Measurements from ENCODE around the gene PC. TPM values are rescaled to one million over a fixed set of nuclear protein-coding genes. Genes with fewer than 3 reads are reported as not detected.
A peak's percentile ranks its signal among the peaks of the same experiment; 100 is the strongest.
"Not testable (repeated sequence)": the region's sequence is repeated elsewhere in the genome, so short reads cannot be mapped to it uniquely, and the experiment has no call there.

PC gene
- total and polyA plus RNA-seq, 2 experiments from 2014 or later = 18.3 to 21.7 TPM

GRCh38 chr11:67006029-67006884 is 48.1 kb upstream of the PC start (continued):
- TF ChIP-seq, protein P1, sequence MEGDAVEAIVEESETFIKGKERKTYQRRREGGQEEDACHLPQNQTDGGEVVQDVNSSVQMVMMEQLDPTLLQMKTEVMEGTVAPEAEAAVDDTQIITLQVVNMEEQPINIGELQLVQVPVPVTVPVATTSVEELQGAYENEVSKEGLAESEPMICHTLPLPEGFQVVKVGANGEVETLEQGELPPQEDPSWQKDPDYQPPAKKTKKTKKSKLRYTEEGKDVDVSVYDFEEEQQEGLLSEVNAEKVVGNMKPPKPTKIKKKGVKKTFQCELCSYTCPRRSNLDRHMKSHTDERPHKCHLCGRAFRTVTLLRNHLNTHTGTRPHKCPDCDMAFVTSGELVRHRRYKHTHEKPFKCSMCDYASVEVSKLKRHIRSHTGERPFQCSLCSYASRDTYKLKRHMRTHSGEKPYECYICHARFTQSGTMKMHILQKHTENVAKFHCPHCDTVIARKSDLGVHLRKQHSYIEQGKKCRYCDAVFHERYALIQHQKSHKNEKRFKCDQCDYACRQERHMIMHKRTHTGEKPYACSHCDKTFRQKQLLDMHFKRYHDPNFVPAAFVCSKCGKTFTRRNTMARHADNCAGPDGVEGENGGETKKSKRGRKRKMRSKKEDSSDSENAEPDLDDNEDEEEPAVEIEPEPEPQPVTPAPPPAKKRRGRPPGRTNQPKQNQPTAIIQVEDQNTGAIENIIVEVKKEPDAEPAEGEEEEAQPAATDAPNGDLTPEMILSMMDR (conservative IDR thresholded peaks at IDR 0.05; ENCODE audit: low read depth in 2 of 2) = no peak

DNA sequence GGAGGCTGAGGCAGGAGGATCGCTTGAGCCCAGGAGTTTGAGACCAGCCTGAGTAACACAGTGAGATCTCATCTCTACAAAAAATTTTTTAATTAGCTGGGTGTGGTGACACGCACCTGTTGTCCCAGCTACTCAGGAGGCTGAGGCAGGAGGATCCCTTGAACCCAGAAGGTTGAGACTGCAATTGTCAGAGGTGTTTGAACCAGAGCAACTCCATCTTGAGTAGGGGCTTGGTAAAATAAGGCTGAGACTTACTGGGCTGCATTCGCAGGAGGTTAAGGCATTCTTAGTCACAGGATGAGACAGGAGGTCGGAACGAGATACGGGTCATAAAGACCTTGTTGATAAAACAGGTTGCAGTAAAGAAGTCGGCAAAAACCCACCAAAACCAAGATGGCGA is 47.0 kb upstream of the PC start:
- H3K9me2 ChIP-seq (ENCODE audit: insufficient read depth); H3K27me3 ChIP-seq (ENCODE audit: insufficient read depth); H3F3A ChIP-seq (replicated peaks; ENCODE audit: low read depth); DNase-seq (ENCODE audit: low spot score); H3K79me2 ChIP-seq (replicated peaks; ENCODE audit: insufficient read depth); ATAC-seq; H4K20me1 ChIP-seq (replicated peaks; ENCODE audit: insufficient read depth); H3K36me3 ChIP-seq (ENCODE audit: insufficient read depth); H3K4me3 ChIP-seq; H3K4me3 Mint-ChIP-seq; H3K4me2 ChIP-seq; H3K27ac ChIP-seq (ENCODE audit: low read depth); H3K9me3 Mint-ChIP-seq; H3K36me3 Mint-ChIP-seq (ENCODE audit: low read depth); H2AFZ ChIP-seq; H3K27ac Mint-ChIP-seq: not testable (repeated sequence)
- peaks cover 22% of the 10 kb centered on the region for H3K4me1 ChIP-seq (ENCODE audit: insufficient read depth)
- peaks cover 17% of the 10 kb centered on the region for H3K27me3 Mint-ChIP-seq (ENCODE audit: insufficient read depth, low read depth, poor library complexity)
- peaks cover 29% of the 10 kb centered on the region for H3K4me1 Mint-ChIP-seq

DNA sequence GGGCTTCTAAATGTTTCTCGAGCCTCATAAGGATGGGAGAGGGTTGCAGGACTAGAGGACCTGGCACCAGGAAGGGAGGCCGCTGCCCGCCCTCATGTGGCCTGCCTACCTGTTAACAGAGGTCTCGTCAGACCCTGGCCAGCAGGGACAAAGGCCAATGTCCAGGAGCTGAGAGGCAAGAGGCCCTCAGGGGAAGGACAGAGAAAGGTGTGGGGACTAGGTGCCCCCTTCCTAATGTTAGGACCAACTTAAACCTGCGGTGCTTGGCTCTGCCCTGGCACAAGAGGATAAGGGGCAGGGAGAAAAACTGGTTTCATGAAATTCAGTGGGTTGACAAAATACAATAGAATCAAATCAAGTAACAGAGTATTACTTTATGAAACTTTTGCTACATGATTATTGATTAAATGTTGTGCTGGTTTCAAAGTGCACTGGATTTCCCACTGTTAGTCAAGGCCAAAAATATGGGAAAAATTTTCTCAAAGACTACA is 44.8 kb upstream of the PC start:
- Histone ChIP-seq H3F3A (replicated peaks; ENCODE audit: low read depth) (peaks cover 6% of the 10 kb centered on the region; the same call in 1 of the 2 replicates), H3K27ac (ENCODE audit: low read depth) (peak overlapping the region; percentile 67), H3K36me3 (ENCODE audit: insufficient read depth) (no peaks in the 10 kb centered on the region), H3K79me2 (replicated peaks; ENCODE audit: insufficient read depth) (no peaks in the 10 kb centered on the region), H3K9me2 (ENCODE audit: insufficient read depth) (no peaks in the 10 kb centered on the region), H3K27me3 (ENCODE audit: insufficient read depth) (no peaks in the 10 kb centered on the region), H2AFZ (peak overlapping the region; percentile 75; the same call in 1 of the 2 replicates), H3K4me3 (peak overlapping the region; percentile 22; the same call in 1 of the 2 replicates), H3K4me2 (peak overlapping the region; percentile 63), H4K20me1 (replicated peaks; ENCODE audit: insufficient read depth) (no peaks in the 10 kb centered on the region), H3K4me1 (ENCODE audit: insufficient read depth) (peaks cover 25% of the 10 kb centered on the region)
- Mint-ChIP-seq H3K9me3 (no peaks in the 10 kb centered on the region), H3K27ac (peak overlapping the region; percentile 94), H3K27me3 (ENCODE audit: insufficient read depth, low read depth, poor library complexity) (peaks cover 17% of the 10 kb centered on the region), H3K4me1 (peaks cover 29% of the 10 kb centered on the region), H3K4me3 (no peak overlapping the region; the same call in 2 of the 3 replicates), H3K36me3 (ENCODE audit: low read depth) (no peaks in the 10 kb centered on the region)
- TF ChIP-seq, protein P1 (conservative IDR thresholded peaks at IDR 0.05; ENCODE audit: low read depth in 2 of 2) = peak in 1 of 2 experiments; percentile 18; a peak in 2 of 4 replicates
- no peak for TF ChIP-seq ZNF331 (CRISPR knock-in tag; IDR thresholded peaks at IDR 0.05; ENCODE audit: low read depth)
- ATAC-seq = peak; percentile 42
- DNase-seq (ENCODE audit: low spot score) = peak; percentile 41
